ENCODE measurements around the gene DMRTB1.

Gene DMRTB1

DNA sequence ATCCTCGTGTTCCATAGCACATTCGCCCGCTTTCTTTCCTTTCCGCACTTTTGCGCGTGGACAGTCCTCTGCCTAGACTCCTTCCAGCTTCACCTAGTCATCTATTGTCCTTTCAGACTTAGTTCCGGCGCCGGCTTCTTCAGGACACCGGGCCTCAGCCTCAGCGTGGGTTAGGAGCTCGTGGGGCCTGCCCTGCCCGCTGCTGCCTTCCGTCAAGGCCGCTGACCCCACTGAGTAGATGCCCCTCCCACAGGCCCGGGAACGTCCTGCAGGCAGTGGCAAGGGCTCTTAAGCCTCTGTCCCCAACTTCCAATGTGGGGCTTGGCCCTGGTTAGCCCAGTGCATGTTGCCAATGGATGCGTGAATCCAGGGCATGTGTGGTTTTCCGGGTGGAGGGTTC, 11.4 kb downstream of the DMRTB1 start:
- H3K27ac ChIP-seq (ENCODE audit: insufficient read depth in 1 of 2, low read depth in 1 of 2, low read length in 2 of 2, poor library complexity in 1 of 2, severe bottlenecking in 2 of 2): no peak overlapping the region
- DNase-seq: no peak
- no peaks in the 10 kb centered on the region for H3K36me3 ChIP-seq (ENCODE audit: control insufficient read depth in 4 of 4, insufficient read depth in 4 of 4, low read length in 3 of 4)
- WGBS (ENCODE audit: insufficient coverage): 97% methylated on average over 19 of the region's 19 CpGs
- ChIA-PET POLR2A (no interaction called here), CTCF (interaction anchor here (1.0 kb wide), 2 partner anchors 14 to 27 kb away, joined by 3 read pairs; no protein-coding TSS in a partner anchor)
- no peaks in the 10 kb centered on the region for H3K9me3 ChIP-seq (ENCODE audit: control extremely low read depth in 1 of 5, control insufficient read depth in 4 of 5, insufficient read depth in 2 of 5, low read depth in 1 of 5, low read length in 4 of 5)
- no peak overlapping the region for H3K4me3 ChIP-seq (ENCODE audit: control insufficient read depth in 1 of 7, extremely low read depth in 1 of 7, insufficient read depth in 4 of 7, low read depth in 2 of 7, low read length in 6 of 7)
- peaks cover 0 to 20% (median 10%) of the 10 kb centered on the region in 4 experiments for H3K4me1 ChIP-seq (ENCODE audit: control extremely low read depth in 1 of 4, control insufficient read depth in 4 of 4, insufficient read depth in 4 of 4, low read length in 3 of 4)
- no peaks in the 10 kb centered on the region for H3K27me3 ChIP-seq (replicated peaks in 2 of 5; ENCODE audit: control insufficient read depth in 4 of 5, insufficient read depth in 5 of 5, low read length in 4 of 5)

- peaks cover 0 to 19% (median 10%) of the 10 kb centered on the region in 4 experiments for H3K4me1 ChIP-seq (ENCODE audit: control extremely low read depth in 1 of 4, control insufficient read depth in 4 of 4, insufficient read depth in 4 of 4, low read length in 3 of 4)
- ChIA-PET POLR2A (no interaction called here), CTCF (interaction anchor here (1.0 to 4.9 kb wide), 4 partner anchors 7 to 27 kb away, joined by 3 to 25 read pairs (median 4); partner anchors contain the start of gene DMRTB1)
- H3K4me3 ChIP-seq (ENCODE audit: control insufficient read depth in 1 of 7, extremely low read depth in 1 of 7, insufficient read depth in 4 of 7, low read depth in 2 of 7, low read length in 6 of 7): no peak overlapping the region
- H3K27me3 ChIP-seq (replicated peaks in 2 of 5; ENCODE audit: control insufficient read depth in 4 of 5, insufficient read depth in 5 of 5, low read length in 4 of 5): no peaks in the 10 kb centered on the region
- H3K27ac ChIP-seq (ENCODE audit: insufficient read depth in 1 of 2, low read depth in 1 of 2, low read length in 2 of 2, poor library complexity in 1 of 2, severe bottlenecking in 2 of 2): no peak overlapping the region
- DNase-seq: no peak
- no peaks in the 10 kb centered on the region for H3K36me3 ChIP-seq (ENCODE audit: control insufficient read depth in 4 of 4, insufficient read depth in 4 of 4, low read length in 3 of 4)
- no peaks in the 10 kb centered on the region for H3K9me3 ChIP-seq (ENCODE audit: control extremely low read depth in 1 of 5, control insufficient read depth in 4 of 5, insufficient read depth in 2 of 5, low read depth in 1 of 5, low read length in 4 of 5)
- 95% methylated on average over 9 of the region's 9 CpGs for WGBS (ENCODE audit: insufficient coverage)
These were observed 11.8 kb downstream of the DMRTB1 start for GRCh38 chr1:53471000-53471399.

GRCh38 chr1:53473463-53473862, 14.3 kb downstream of the DMRTB1 start:
- H3K36me3 ChIP-seq (ENCODE audit: control insufficient read depth in 4 of 4, insufficient read depth in 4 of 4, low read length in 3 of 4): no peaks in the 10 kb centered on the region
- peak in 2 of 3 donors; percentile 11 to 14 for DNase-seq
- no peak overlapping the region for H3K27ac ChIP-seq (ENCODE audit: insufficient read depth in 1 of 2, low read depth in 1 of 2, low read length in 2 of 2, poor library complexity in 1 of 2, severe bottlenecking in 2 of 2)
- H3K4me1 ChIP-seq (ENCODE audit: control extremely low read depth in 1 of 4, control insufficient read depth in 4 of 4, insufficient read depth in 4 of 4, low read length in 3 of 4): peaks cover 0 to under 1% (median 0%) of the 10 kb centered on the region in 4 experiments
- H3K27me3 ChIP-seq (replicated peaks in 2 of 5; ENCODE audit: control insufficient read depth in 4 of 5, insufficient read depth in 5 of 5, low read length in 4 of 5): peaks cover 0 to 3% (median 0%) of the 10 kb centered on the region in 5 experiments
- H3K4me3 ChIP-seq (ENCODE audit: control insufficient read depth in 1 of 7, extremely low read depth in 1 of 7, insufficient read depth in 4 of 7, low read depth in 2 of 7, low read length in 6 of 7): no peak overlapping the region
- ChIA-PET CTCF (interaction anchor here (1.2 to 4.9 kb wide), 6 partner anchors 9 to 195 kb away, joined by 3 to 25 read pairs (median 6); no protein-coding TSS in a partner anchor), POLR2A (interaction anchor here (0.7 kb wide), 1 partner anchor 24 kb away, joined by 3 read pairs; no protein-coding TSS in a partner anchor)
- no CpG with 5 or more reads among the region's 3 CpGs for WGBS (ENCODE audit: insufficient coverage)
- H3K9me3 ChIP-seq (ENCODE audit: control extremely low read depth in 1 of 5, control insufficient read depth in 4 of 5, insufficient read depth in 2 of 5, low read depth in 1 of 5, low read length in 4 of 5): no peaks in the 10 kb centered on the region

DNA sequence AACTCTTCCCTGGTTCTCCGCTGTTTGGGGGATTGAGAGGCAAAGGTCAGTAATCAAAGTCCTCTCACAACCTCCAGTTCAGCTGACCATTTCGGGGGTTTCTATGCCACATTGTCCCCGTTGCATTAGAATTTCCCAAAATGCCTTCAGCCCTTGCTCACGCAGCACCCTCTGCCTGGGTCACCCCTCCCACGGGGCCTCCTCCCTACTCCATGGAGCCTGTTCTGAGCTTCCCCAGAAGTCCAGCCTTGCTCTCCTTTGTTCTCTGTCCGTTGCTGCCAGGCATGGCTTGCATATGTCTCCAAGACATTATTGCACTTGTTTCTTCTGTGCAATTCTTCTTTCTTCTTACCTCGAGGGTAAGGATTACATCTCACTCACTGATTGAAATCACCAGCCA, 16.5 kb downstream of the DMRTB1 start:
- H3K4me3 ChIP-seq (ENCODE audit: control insufficient read depth in 1 of 7, extremely low read depth in 1 of 7, insufficient read depth in 4 of 7, low read depth in 2 of 7, low read length in 6 of 7): no peak overlapping the region
- H3K9me3 ChIP-seq (ENCODE audit: control extremely low read depth in 1 of 5, control insufficient read depth in 4 of 5, insufficient read depth in 2 of 5, low read depth in 1 of 5, low read length in 4 of 5): no peaks in the 10 kb centered on the region
- ChIA-PET CTCF (interaction anchor here (0.9 to 4.9 kb wide), 3 partner anchors 8 to 27 kb away, joined by 4 to 25 read pairs (median 6); no protein-coding TSS in a partner anchor), POLR2A (interaction anchor here (0.5 kb wide), 1 partner anchor 123 kb away, joined by 3 read pairs; no protein-coding TSS in a partner anchor)
- H3K36me3 ChIP-seq (ENCODE audit: control insufficient read depth in 4 of 4, insufficient read depth in 4 of 4, low read length in 3 of 4): no peaks in the 10 kb centered on the region
- WGBS (ENCODE audit: insufficient coverage): 90% methylated on average over 5 of the region's 7 CpGs
- peaks cover 0 to 3% (median 0%) of the 10 kb centered on the region in 5 experiments for H3K27me3 ChIP-seq (replicated peaks in 2 of 5; ENCODE audit: control insufficient read depth in 4 of 5, insufficient read depth in 5 of 5, low read length in 4 of 5)
- no peak for DNase-seq
- no peak overlapping the region for H3K27ac ChIP-seq (ENCODE audit: insufficient read depth in 1 of 2, low read depth in 1 of 2, low read length in 2 of 2, poor library complexity in 1 of 2, severe bottlenecking in 2 of 2)
- H3K4me1 ChIP-seq (ENCODE audit: control extremely low read depth in 1 of 4, control insufficient read depth in 4 of 4, insufficient read depth in 4 of 4, low read length in 3 of 4): no peaks in the 10 kb centered on the region

- DNase-seq: no peak
- POLR2A ChIA-PET: no interaction called here
- Histone ChIP-seq H3K27me3 (replicated peaks in 2 of 5; ENCODE audit: control insufficient read depth in 4 of 5, insufficient read depth in 5 of 5, low read length in 4 of 5) (peaks cover 0 to 3% (median 0%) of the 10 kb centered on the region in 5 experiments), H3K4me1 (ENCODE audit: control extremely low read depth in 1 of 4, control insufficient read depth in 4 of 4, insufficient read depth in 4 of 4, low read length in 3 of 4) (no peaks in the 10 kb centered on the region), H3K36me3 (ENCODE audit: control insufficient read depth in 4 of 4, insufficient read depth in 4 of 4, low read length in 3 of 4) (no peaks in the 10 kb centered on the region), H3K27ac (ENCODE audit: insufficient read depth in 1 of 2, low read depth in 1 of 2, low read length in 2 of 2, poor library complexity in 1 of 2, severe bottlenecking in 2 of 2) (no peak overlapping the region), H3K9me3 (ENCODE audit: control extremely low read depth in 1 of 5, control insufficient read depth in 4 of 5, insufficient read depth in 2 of 5, low read depth in 1 of 5, low read length in 4 of 5) (no peaks in the 10 kb centered on the region), H3K4me3 (ENCODE audit: control insufficient read depth in 1 of 7, extremely low read depth in 1 of 7, insufficient read depth in 4 of 7, low read depth in 2 of 7, low read length in 6 of 7) (no peak overlapping the region)
- WGBS (ENCODE audit: insufficient coverage): 97% methylated on average over 8 of the region's 8 CpGs
- CTCF ChIA-PET: interaction anchor here (1.6 kb wide), 1 partner anchor 206 kb away, joined by 3 read pairs; no protein-coding TSS in a partner anchor
These were observed 17.4 kb downstream of the DMRTB1 start for GRCh38 chr1:53476579-53476978.

DNA sequence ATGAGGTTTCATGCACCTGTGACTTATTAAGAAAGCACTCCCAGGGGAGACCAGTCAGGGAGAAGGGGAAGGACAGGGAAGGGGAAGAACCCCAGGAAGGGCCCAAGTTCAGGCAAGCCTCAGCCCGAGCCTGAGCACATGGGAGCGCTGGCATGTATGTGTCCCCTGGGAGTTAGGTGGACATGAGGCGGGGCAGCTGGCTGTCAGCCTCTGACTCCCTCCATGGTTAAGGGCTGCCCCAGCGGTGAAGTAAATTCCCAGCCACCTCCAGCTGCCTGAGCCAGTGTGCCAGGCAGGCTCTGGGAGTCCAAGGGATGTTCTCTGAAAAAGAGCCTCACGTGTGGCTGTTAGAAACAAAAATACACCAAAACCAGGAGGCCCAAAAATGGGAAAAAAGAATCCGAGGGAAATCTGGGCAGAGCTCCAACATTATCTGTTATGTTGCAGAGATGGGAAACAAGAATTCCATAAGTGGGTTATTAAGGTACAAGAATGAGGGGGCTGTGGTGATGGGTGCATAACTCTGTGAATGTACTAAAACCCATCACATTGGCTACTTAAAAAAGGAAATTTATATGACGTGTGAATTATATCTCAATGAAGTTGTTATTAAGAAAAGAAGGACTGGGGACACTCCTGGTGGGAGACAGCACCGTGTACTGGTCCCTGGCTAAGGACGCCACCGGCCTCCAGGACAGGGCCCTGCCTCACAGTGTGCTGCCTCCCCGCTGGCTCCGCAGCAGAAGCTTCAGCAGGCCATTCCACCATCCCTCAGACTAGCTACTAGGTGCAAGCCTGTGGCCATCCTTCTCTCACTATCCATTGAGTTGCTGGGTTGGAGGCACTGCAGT, 18.7 kb downstream of the DMRTB1 start:
- POLR2A ChIA-PET: no interaction called here
- Histone ChIP-seq H3K4me3 (ENCODE audit: control insufficient read depth in 1 of 7, extremely low read depth in 1 of 7, insufficient read depth in 4 of 7, low read depth in 2 of 7, low read length in 6 of 7) (no peak overlapping the region), H3K9me3 (ENCODE audit: control extremely low read depth in 1 of 5, control insufficient read depth in 4 of 5, insufficient read depth in 2 of 5, low read depth in 1 of 5, low read length in 4 of 5) (no peaks in the 10 kb centered on the region), H3K36me3 (ENCODE audit: control insufficient read depth in 4 of 4, insufficient read depth in 4 of 4, low read length in 3 of 4) (no peaks in the 10 kb centered on the region), H3K27me3 (replicated peaks in 2 of 5; ENCODE audit: control insufficient read depth in 4 of 5, insufficient read depth in 5 of 5, low read length in 4 of 5) (peaks cover 0 to 3% (median 0%) of the 10 kb centered on the region in 5 experiments), H3K27ac (ENCODE audit: insufficient read depth in 1 of 2, low read depth in 1 of 2, low read length in 2 of 2, poor library complexity in 1 of 2, severe bottlenecking in 2 of 2) (no peak overlapping the region), H3K4me1 (ENCODE audit: control extremely low read depth in 1 of 4, control insufficient read depth in 4 of 4, insufficient read depth in 4 of 4, low read length in 3 of 4) (no peaks in the 10 kb centered on the region)
- no peak for DNase-seq
- CTCF ChIA-PET: interaction anchor here (1.1 to 1.6 kb wide), 2 partner anchors 25 to 204 kb away, joined by 3 read pairs; no protein-coding TSS in a partner anchor
- WGBS (ENCODE audit: insufficient coverage): 95% methylated on average over 11 of the region's 12 CpGs

GRCh38 chr1:53478502-53478818, 19.3 kb downstream of the DMRTB1 start:
- Histone ChIP-seq H3K27ac (ENCODE audit: insufficient read depth in 1 of 2, low read depth in 1 of 2, low read length in 2 of 2, poor library complexity in 1 of 2, severe bottlenecking in 2 of 2) (no peak overlapping the region), H3K36me3 (ENCODE audit: control insufficient read depth in 4 of 4, insufficient read depth in 4 of 4, low read length in 3 of 4) (no peaks in the 10 kb centered on the region), H3K4me1 (ENCODE audit: control extremely low read depth in 1 of 4, control insufficient read depth in 4 of 4, insufficient read depth in 4 of 4, low read length in 3 of 4) (no peaks in the 10 kb centered on the region), H3K4me3 (ENCODE audit: control insufficient read depth in 1 of 7, extremely low read depth in 1 of 7, insufficient read depth in 4 of 7, low read depth in 2 of 7, low read length in 6 of 7) (no peak overlapping the region), H3K27me3 (replicated peaks in 2 of 5; ENCODE audit: control insufficient read depth in 4 of 5, insufficient read depth in 5 of 5, low read length in 4 of 5) (peaks cover 0 to 3% (median 0%) of the 10 kb centered on the region in 5 experiments), H3K9me3 (ENCODE audit: control extremely low read depth in 1 of 5, control insufficient read depth in 4 of 5, insufficient read depth in 2 of 5, low read depth in 1 of 5, low read length in 4 of 5) (no peaks in the 10 kb centered on the region)
- ChIA-PET CTCF (interaction anchor here (1.1 to 1.6 kb wide), 2 partner anchors 26 to 204 kb away, joined by 3 read pairs; no protein-coding TSS in a partner anchor), POLR2A (no interaction called here)
- no peak for DNase-seq
- WGBS (ENCODE audit: insufficient coverage): 100% methylated on average over 2 of the region's 2 CpGs

Measured in common myeloid progenitor, CD34-positive (primary cell).